Lower leg skin (tissue), 3 donors: ENCODE results near the gene PDZRN4.

Source experiments
- CTCF ChIP-seq, 3 donors: fragments of 450-650 bp; IDR thresholded peaks; one replicate each; pipeline ENCODE4 v1.5.1; 2016; ENCODE audit warnings: antibody characterized with exemption in 3 of 3, mild to moderate bottlenecking in 3 of 3, moderate library complexity in 2 of 3
- POLR2A ChIP-seq, 2 donors: fragments of 450-650 bp; IDR thresholded peaks; one replicate each; pipeline ENCODE4 v1.6.1; 2016 to 2017; ENCODE audit warnings: antibody characterized with exemption in 2 of 2, mild to moderate bottlenecking in 1 of 2, moderate library complexity in 1 of 2

- no peak for TF ChIP-seq CTCF (IDR thresholded peaks at IDR 0.05)
- no peak for TF ChIP-seq POLR2A (IDR thresholded peaks at IDR 0.05)
Observed at GRCh38 chr12:41419131-41419893, 231.2 kb downstream of the PDZRN4 start.
